ENCODE measurements around the gene STX18. TPM values are rescaled to one million over a fixed set of nuclear protein-coding genes. Genes with fewer than 3 reads are reported as not detected.

The STX18 gene
- total RNA-seq, 1 donor from 2014 or later = 20.4 TPM

- no peak overlapping the region for H3K27ac ChIP-seq
- no peaks in the 10 kb centered on the region for H3K27me3 ChIP-seq
Measured at GRCh38 chr4:4396628-4397440, 145.0 kb downstream of the STX18 start.

GRCh38 chr4:4395849-4396627 lies 145.8 kb downstream of the STX18 start:
- H3K9me3 ChIP-seq = no peaks in the 10 kb centered on the region
- H3K36me3 ChIP-seq = no peaks in the 10 kb centered on the region
- TF ChIP-seq POLR2AphosphoS5 (IDR thresholded peaks at IDR 0.05; ENCODE audit: insufficient read depth in 1 of 2, low read depth in 1 of 2) = no peak
- H3K4me1 ChIP-seq = no peaks in the 10 kb centered on the region
- no peak overlapping the region for H3K4me3 ChIP-seq
- no peaks in the 10 kb centered on the region for H3K27me3 ChIP-seq
- no peak for DNase-seq (ENCODE audit: extremely low spot score in 2 of 2)
- intact Hi-C loops (cut with DNase I) = no loop called here
- no peak overlapping the region for H3K27ac ChIP-seq

More at GRCh38 chr4:4396628-4397440, 145.0 kb downstream of the STX18 start:
- H3K36me3 ChIP-seq = no peaks in the 10 kb centered on the region
- H3K4me1 ChIP-seq = no peaks in the 10 kb centered on the region
- H3K4me3 ChIP-seq = no peak overlapping the region
- no peak for DNase-seq (ENCODE audit: extremely low spot score in 2 of 2)
- no peaks in the 10 kb centered on the region for H3K9me3 ChIP-seq
- intact Hi-C loops (cut with DNase I) = no loop called here
- TF ChIP-seq CTCF (IDR thresholded peaks at IDR 0.05) (no peak), POLR2AphosphoS5 (IDR thresholded peaks at IDR 0.05; ENCODE audit: insufficient read depth in 1 of 2, low read depth in 1 of 2) (no peak), POLR2A (IDR thresholded peaks at IDR 0.05) (no peak)

GRCh38 chr4:4395371-4395770 lies 146.5 kb downstream of the STX18 start:
- H3K9me3 ChIP-seq = no peaks in the 10 kb centered on the region
- H3K36me3 ChIP-seq = no peaks in the 10 kb centered on the region
- no peak for TF ChIP-seq POLR2AphosphoS5 (IDR thresholded peaks at IDR 0.05; ENCODE audit: insufficient read depth in 1 of 2, low read depth in 1 of 2)
- TF ChIP-seq POLR2A (IDR thresholded peaks at IDR 0.05) = no peak
- TF ChIP-seq CTCF (IDR thresholded peaks at IDR 0.05) = no peak
- no peak overlapping the region for H3K27ac ChIP-seq
- intact Hi-C loops (cut with DNase I) = no loop called here
- DNase-seq (ENCODE audit: extremely low spot score in 2 of 2) = no peak
- H3K4me1 ChIP-seq = no peaks in the 10 kb centered on the region
- no peak overlapping the region for H3K4me3 ChIP-seq
- H3K27me3 ChIP-seq = no peaks in the 10 kb centered on the region

GRCh38 chr4:4394644-4395043 lies 147.2 kb downstream of the STX18 start:
- TF ChIP-seq POLR2AphosphoS5 (IDR thresholded peaks at IDR 0.05; ENCODE audit: insufficient read depth in 1 of 2, low read depth in 1 of 2) (no peak), POLR2A (IDR thresholded peaks at IDR 0.05) (no peak), CTCF (IDR thresholded peaks at IDR 0.05) (no peak)
- intact Hi-C loops (cut with DNase I) = no loop called here
- no peaks in the 10 kb centered on the region for H3K9me3 ChIP-seq
- no peaks in the 10 kb centered on the region for H3K36me3 ChIP-seq
- no peak overlapping the region for H3K27ac ChIP-seq
- no peaks in the 10 kb centered on the region for H3K4me1 ChIP-seq
- no peak overlapping the region for H3K4me3 ChIP-seq
- H3K27me3 ChIP-seq = no peaks in the 10 kb centered on the region
- no peak for DNase-seq (ENCODE audit: extremely low spot score in 2 of 2)

GRCh38 chr4:4392501-4393183 lies 149.2 kb downstream of the STX18 start:
- H3K27ac ChIP-seq = no peak overlapping the region
- no peaks in the 10 kb centered on the region for H3K36me3 ChIP-seq
- no peaks in the 10 kb centered on the region for H3K9me3 ChIP-seq
- intact Hi-C loops (cut with DNase I) = no loop called here
- peaks cover 12% of the 10 kb centered on the region for H3K4me1 ChIP-seq
- no peaks in the 10 kb centered on the region for H3K27me3 ChIP-seq
- TF ChIP-seq CTCF (IDR thresholded peaks at IDR 0.05) (no peak), POLR2AphosphoS5 (IDR thresholded peaks at IDR 0.05; ENCODE audit: insufficient read depth in 1 of 2, low read depth in 1 of 2) (no peak), POLR2A (IDR thresholded peaks at IDR 0.05) (no peak)
- no peak overlapping the region for H3K4me3 ChIP-seq
- DNase-seq (ENCODE audit: extremely low spot score in 2 of 2) = no peak
